HepG2 (cell line): ENCODE data around the gene WFDC9. TPM values are rescaled to one million over a fixed set of nuclear protein-coding genes. Genes with fewer than 3 reads are reported as not detected.

Source experiments
- ATAC-seq: fragments of 200-7000 bp; cut with Tn5 transposase; 3 replicates; pipeline ENCODE4 v1.9.1; 2020; ENCODE audit warnings: mild to moderate bottlenecking, moderate library complexity
- BruUV-seq: library from RNA; stranded (reverse); fragments of 400-500 nt; replicated peaks from 2 replicates; lab custom pipeline; 2021; lab: Mats Ljungman, UMichigan
- CTCF ChIA-PET: fragments of 300-600 bp; formaldehyde crosslinking; extraction: SDS; loops from one replicate; lab custom pipeline; 2021; ENCODE audit warnings: low total read pairs, inconsistent platforms, low intra/inter-chr PET ratio; lab: Yijun Ruan, JAX
- POLR2A ChIA-PET: fragments of 350-600 bp; sonication (Branson Sonifier 250); formaldehyde crosslinking; loops from one replicate; lab custom pipeline; 2020; ENCODE audit warnings: antibody characterized with exemption, inconsistent platforms; lab: Yijun Ruan, JAX
- DNase-seq: peaks from one replicate; pipeline ENCODE4 v3.0.0-alpha.2; 2015; ENCODE audit warnings: low spot score
- FAIRE-seq: peaks from 3 replicates; lab custom pipeline; 2011; peaks lifted over from hg19 to GRCh38; lab: Jason Lieb, UNC
- H2AFZ ChIP-seq: one replicate; pipeline ENCODE4 v1.6.1; 2011; ENCODE audit warnings: low read length, inconsistent platforms
- H3K27ac ChIP-seq: fragments of 300-600 bp; 3 replicates; pipeline ENCODE4 v1.8.0; 2011; ENCODE audit warnings: mixed run types, mild to moderate bottlenecking, mixed read lengths, low read length, inconsistent platforms; ENCODE audit not compliant: insufficient read depth; ENCODE audit errors: extremely low read length
- H3K27me3 ChIP-seq, 2 experiments: fragments of 200-600 bp in 1 of 2; 2 replicates in 1 of 2; 3 replicates in 1 of 2; pipeline versions ENCODE4 v1.6.0 to v1.8.0; 2011; ENCODE audit warnings: low read length in 2 of 2, mild to moderate bottlenecking in 2 of 2, moderate library complexity in 2 of 2, inconsistent platforms in 1 of 2; ENCODE audit not compliant: insufficient read depth in 2 of 2, control insufficient read depth in 1 of 2
- H3K36me3 ChIP-seq, 2 experiments: fragments of 200-600 bp in 1 of 2; replicated peaks in 1 of 2; 2 replicates in 1 of 2; 3 replicates in 1 of 2; pipeline versions ENCODE4 v1.5.1 to v1.8.0; 2011; ENCODE audit warnings: low read length in 2 of 2, inconsistent platforms in 1 of 2; ENCODE audit not compliant: insufficient read depth in 2 of 2, control insufficient read depth in 1 of 2
- H3K4me1 ChIP-seq: 2 replicates; pipeline ENCODE4 v1.5.1; 2012; ENCODE audit warnings: low read length, inconsistent platforms; ENCODE audit not compliant: insufficient read depth
- H3K4me2 ChIP-seq: 2 replicates; pipeline ENCODE4 v1.6.0; 2011; ENCODE audit warnings: low read depth, low read length, inconsistent platforms
- H3K4me3 ChIP-seq, 3 experiments: fragments of 200-600 bp in 1 of 3; sonication (generic), shearing (Covaris generic) in 1 of 3; replicated peaks in 1 of 3; 2 replicates each; pipeline ENCODE4 v1.5.1; 2011 to 2016; ENCODE audit warnings: low read length in 3 of 3, inconsistent platforms in 2 of 3, low read depth in 2 of 3, mild to moderate bottlenecking in 2 of 3, control low read depth in 1 of 3, mixed read lengths in 1 of 3; ENCODE audit not compliant: insufficient read depth in 1 of 3
- H3K79me2 ChIP-seq: one replicate; pipeline ENCODE4 v1.6.1; 2011; ENCODE audit warnings: low read length, inconsistent platforms; ENCODE audit not compliant: insufficient read depth
- H3K9ac ChIP-seq: 2 replicates; pipeline ENCODE4 v1.6.0; 2011; ENCODE audit warnings: mild to moderate bottlenecking, low read depth, low read length, inconsistent platforms; ENCODE audit not compliant: insufficient read depth
- H3K9me3 ChIP-seq: 2 replicates; pipeline ENCODE4 v1.5.1; 2012; ENCODE audit warnings: mild to moderate bottlenecking, low read length
- H4K20me1 ChIP-seq: 2 replicates; pipeline ENCODE4 v1.6.0; 2011; ENCODE audit warnings: inconsistent platforms, mild to moderate bottlenecking, low read length, moderate library complexity; ENCODE audit not compliant: insufficient read depth
- DNMT1 ChIP-seq: sonication (generic); formaldehyde crosslinking; IDR thresholded peaks from 2 replicates; pipeline ENCODE4 v1.5.1; 2020; ENCODE audit warnings: mild to moderate bottlenecking, missing genetic modification reagents
- WGBS: methylation state at CpG from one replicate; pipeline ENCODE4 v1.1.6; 2017; ENCODE audit warnings: low lambda C conversion rate; 5-methylcytosine and 5-hydroxymethylcytosine counted together
- in situ Hi-C: cut with HindIII; loops from 2 replicates; pipeline ENCODE4 v1.10.0; 2017; ENCODE audit warnings: low pct_unique_long_range_greater_than_20kb; ENCODE audit not compliant: extremely low pct_ligation_motif_present
- intact Hi-C: fragments of 100-400 bp; cut with micrococcal nuclease; formaldehyde crosslinking; loops from one replicate; pipeline ENCODE4 v1.10.0; 2022; ENCODE audit not compliant: unreplicated experiment
- polyA plus RNA-seq, 8 experiments: library from polyadenylated mRNA; depleted of rRNA in 3 of 8; stranded (reverse) in 7 of 8; unstranded in 1 of 8; fragments of >200 nt; fragmentation: Illumina TruSeq in 4 of 8; extraction: Trizol in 4 of 8; gene quantifications; 2 replicates each; pipeline versions ENCODE4 v1.2.1 to v1.2.3, GENCODE V29; 2011 to 2016; ENCODE audit warnings: low read depth in 4 of 8, missing spikeins in 1 of 8, mixed read lengths in 1 of 8; ENCODE audit not compliant: insufficient read depth in 1 of 8
- total RNA-seq, 5 experiments: library from RNA; depleted of rRNA; stranded (reverse); fragments of >200 nt; fragmentation: Illumina TruSeq; extraction: Trizol; gene quantifications; 2 replicates each; pipeline ENCODE4 v1.2.3, GENCODE V29; 2016; ENCODE audit warnings: low read depth in 1 of 5
- TF ChIP-seq, protein P1 (sequence below): sonication (generic); formaldehyde crosslinking; IDR thresholded peaks from 2 replicates; pipeline ENCODE4 v1.4.0; 2020; ENCODE audit warnings: missing genetic modification reagents, borderline replicate concordance
- TF ChIP-seq, protein P2 (sequence below): sonication (generic); formaldehyde crosslinking; IDR thresholded peaks from 2 replicates; pipeline ENCODE4 v1.4.0; 2020; ENCODE audit warnings: low read depth, mild to moderate bottlenecking, missing genetic modification reagents
- TF ChIP-seq, protein P3 (sequence below): sonication (generic); formaldehyde crosslinking; conservative IDR thresholded peaks from 2 replicates; pipeline ENCODE4 v1.4.0; 2020; ENCODE audit warnings: missing genetic modification reagents
- TF ChIP-seq, protein P4 (sequence below): sonication (generic); formaldehyde crosslinking; IDR thresholded peaks from 2 replicates; pipeline ENCODE4 v1.4.0; 2020; ENCODE audit warnings: missing genetic modification reagents
- TF ChIP-seq, protein P5 (sequence below): sonication (generic); formaldehyde crosslinking; IDR thresholded peaks from 2 replicates; pipeline ENCODE4 v1.5.1; 2020; ENCODE audit warnings: missing genetic modification reagents, mild to moderate bottlenecking, borderline replicate concordance

Gene WFDC9
- total and polyA plus RNA-seq, 2 of the 13 experiments (the other 11 are each of a cell fraction or from before 2014, with no cell fraction given) = not detected

DNA sequence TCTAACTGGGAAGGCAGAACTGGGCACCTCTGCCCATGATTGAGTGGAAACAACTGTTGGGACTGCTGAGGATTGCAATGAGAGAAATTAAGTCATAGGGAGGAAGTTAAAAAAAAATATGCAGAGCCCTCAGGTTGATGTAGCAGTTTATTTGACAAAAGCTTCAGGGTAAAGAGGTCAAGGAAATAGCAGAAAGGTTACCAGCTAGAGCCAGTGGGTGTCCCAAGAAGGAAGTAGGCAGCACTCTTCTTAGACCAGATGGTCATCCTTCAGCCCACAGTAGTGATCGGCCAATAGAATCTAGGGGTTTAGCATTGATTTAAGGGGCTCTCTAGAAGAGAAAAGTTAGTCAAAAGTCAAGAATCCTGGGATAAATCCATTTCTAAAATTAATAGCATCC, 23.3 kb downstream of the WFDC9 start:
- Histone ChIP-seq H3K79me2 (no peaks in the 10 kb centered on the region), H3K4me1 (no peaks in the 10 kb centered on the region), H3K4me3 (no peak overlapping the region), H3K4me2 (no peak overlapping the region), H3K9me3 (peaks cover 12% of the 10 kb centered on the region; the same call in 1 of the 2 replicates), H3K36me3 (no peaks in the 10 kb centered on the region), H3K27me3 (0 out of 5 replicates have a peak, but pooled peaks cover 0 to 3% of the 10 kb centered on the region in 2 experiments), H3K9ac (no peak overlapping the region), H2AFZ (no peak overlapping the region), H4K20me1 (no peaks in the 10 kb centered on the region), H3K27ac (no peak overlapping the region)
- 20% methylated on average over 1 of the region's 1 CpG for WGBS
- intact Hi-C loops = no loop called here
- FAIRE-seq (no peak), DNase-seq (no peak), ATAC-seq (no peak)
- BruUV-seq = no TSS peak
- ChIA-PET POLR2A (no interaction called here), CTCF (no interaction called here)
- in situ Hi-C loops = no loop called here
- TF ChIP-seq, protein P1, sequence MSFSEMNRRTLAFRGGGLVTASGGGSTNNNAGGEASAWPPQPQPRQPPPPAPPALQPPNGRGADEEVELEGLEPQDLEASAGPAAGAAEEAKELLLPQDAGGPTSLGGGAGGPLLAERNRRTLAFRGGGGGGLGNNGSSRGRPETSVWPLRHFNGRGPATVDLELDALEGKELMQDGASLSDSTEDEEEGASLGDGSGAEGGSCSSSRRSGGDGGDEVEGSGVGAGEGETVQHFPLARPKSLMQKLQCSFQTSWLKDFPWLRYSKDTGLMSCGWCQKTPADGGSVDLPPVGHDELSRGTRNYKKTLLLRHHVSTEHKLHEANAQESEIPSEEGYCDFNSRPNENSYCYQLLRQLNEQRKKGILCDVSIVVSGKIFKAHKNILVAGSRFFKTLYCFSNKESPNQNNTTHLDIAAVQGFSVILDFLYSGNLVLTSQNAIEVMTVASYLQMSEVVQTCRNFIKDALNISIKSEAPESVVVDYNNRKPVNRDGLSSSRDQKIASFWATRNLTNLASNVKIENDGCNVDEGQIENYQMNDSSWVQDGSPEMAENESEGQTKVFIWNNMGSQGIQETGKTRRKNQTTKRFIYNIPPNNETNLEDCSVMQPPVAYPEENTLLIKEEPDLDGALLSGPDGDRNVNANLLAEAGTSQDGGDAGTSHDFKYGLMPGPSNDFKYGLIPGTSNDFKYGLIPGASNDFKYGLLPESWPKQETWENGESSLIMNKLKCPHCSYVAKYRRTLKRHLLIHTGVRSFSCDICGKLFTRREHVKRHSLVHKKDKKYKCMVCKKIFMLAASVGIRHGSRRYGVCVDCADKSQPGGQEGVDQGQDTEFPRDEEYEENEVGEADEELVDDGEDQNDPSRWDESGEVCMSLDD (CRISPR knock-in tag) = no peak
- TF ChIP-seq, protein P2, sequence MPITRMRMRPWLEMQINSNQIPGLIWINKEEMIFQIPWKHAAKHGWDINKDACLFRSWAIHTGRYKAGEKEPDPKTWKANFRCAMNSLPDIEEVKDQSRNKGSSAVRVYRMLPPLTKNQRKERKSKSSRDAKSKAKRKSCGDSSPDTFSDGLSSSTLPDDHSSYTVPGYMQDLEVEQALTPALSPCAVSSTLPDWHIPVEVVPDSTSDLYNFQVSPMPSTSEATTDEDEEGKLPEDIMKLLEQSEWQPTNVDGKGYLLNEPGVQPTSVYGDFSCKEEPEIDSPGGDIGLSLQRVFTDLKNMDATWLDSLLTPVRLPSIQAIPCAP = no peak

DNA sequence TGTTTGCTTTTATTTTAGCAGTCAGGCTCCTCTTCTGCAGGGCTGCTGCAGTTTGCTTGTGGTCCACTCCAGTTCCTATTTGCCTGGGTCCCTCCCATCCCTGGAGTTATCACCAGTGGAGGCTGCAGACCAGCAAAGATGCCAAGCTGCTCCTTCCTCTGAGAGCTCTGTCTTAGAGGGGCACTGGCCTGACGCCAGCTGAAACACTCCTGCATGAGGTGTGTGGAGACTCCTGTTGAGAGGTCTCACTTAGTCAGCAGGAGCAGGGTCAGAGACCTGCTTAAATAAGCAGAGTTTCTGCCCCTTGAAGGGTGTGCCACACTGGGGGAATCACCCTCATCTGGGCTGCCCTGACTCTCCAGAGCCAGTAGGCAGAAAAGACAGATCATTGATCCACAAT, 35.8 kb downstream of the WFDC9 start:
- FAIRE-seq (no peak), DNase-seq (no peak), ATAC-seq (no peak)
- Histone ChIP-seq H3K27me3 (no peaks in the 10 kb centered on the region), H3K79me2 (no peaks in the 10 kb centered on the region), H3K4me2 (no peak overlapping the region), H3K36me3 (no peaks in the 10 kb centered on the region), H4K20me1 (no peaks in the 10 kb centered on the region), H3K9ac (no peak overlapping the region), H3K4me1 (no peaks in the 10 kb centered on the region), H2AFZ (no peak overlapping the region), H3K4me3 (no peak overlapping the region), H3K27ac (no peak overlapping the region), H3K9me3 (no peaks in the 10 kb centered on the region)
- in situ Hi-C loops (loop anchor here (5.0 kb wide), 1 partner anchor 177 kb away; no protein-coding TSS in a partner anchor), intact Hi-C loops (no loop called here)
- no TSS peak for BruUV-seq
- CTCF ChIA-PET = interaction anchor here (2.2 kb wide), 1 partner anchor 176 kb away, joined by 10 read pairs; no protein-coding TSS in a partner anchor
- POLR2A ChIA-PET = no interaction called here
- WGBS = 0% methylated on average over 1 of the region's 1 CpG
- TF ChIP-seq, protein P3, sequence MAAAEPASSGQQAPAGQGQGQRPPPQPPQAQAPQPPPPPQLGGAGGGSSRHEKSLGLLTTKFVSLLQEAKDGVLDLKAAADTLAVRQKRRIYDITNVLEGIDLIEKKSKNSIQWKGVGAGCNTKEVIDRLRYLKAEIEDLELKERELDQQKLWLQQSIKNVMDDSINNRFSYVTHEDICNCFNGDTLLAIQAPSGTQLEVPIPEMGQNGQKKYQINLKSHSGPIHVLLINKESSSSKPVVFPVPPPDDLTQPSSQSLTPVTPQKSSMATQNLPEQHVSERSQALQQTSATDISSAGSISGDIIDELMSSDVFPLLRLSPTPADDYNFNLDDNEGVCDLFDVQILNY (CRISPR knock-in tag) = no peak
- TF ChIP-seq, protein P4, sequence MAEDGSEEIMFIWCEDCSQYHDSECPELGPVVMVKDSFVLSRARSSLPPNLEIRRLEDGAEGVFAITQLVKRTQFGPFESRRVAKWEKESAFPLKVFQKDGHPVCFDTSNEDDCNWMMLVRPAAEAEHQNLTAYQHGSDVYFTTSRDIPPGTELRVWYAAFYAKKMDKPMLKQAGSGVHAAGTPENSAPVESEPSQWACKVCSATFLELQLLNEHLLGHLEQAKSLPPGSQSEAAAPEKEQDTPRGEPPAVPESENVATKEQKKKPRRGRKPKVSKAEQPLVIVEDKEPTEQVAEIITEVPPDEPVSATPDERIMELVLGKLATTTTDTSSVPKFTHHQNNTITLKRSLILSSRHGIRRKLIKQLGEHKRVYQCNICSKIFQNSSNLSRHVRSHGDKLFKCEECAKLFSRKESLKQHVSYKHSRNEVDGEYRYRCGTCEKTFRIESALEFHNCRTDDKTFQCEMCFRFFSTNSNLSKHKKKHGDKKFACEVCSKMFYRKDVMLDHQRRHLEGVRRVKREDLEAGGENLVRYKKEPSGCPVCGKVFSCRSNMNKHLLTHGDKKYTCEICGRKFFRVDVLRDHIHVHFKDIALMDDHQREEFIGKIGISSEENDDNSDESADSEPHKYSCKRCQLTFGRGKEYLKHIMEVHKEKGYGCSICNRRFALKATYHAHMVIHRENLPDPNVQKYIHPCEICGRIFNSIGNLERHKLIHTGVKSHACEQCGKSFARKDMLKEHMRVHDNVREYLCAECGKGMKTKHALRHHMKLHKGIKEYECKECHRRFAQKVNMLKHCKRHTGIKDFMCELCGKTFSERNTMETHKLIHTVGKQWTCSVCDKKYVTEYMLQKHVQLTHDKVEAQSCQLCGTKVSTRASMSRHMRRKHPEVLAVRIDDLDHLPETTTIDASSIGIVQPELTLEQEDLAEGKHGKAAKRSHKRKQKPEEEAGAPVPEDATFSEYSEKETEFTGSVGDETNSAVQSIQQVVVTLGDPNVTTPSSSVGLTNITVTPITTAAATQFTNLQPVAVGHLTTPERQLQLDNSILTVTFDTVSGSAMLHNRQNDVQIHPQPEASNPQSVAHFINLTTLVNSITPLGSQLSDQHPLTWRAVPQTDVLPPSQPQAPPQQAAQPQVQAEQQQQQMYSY = no peak
- TF ChIP-seq, protein P5, sequence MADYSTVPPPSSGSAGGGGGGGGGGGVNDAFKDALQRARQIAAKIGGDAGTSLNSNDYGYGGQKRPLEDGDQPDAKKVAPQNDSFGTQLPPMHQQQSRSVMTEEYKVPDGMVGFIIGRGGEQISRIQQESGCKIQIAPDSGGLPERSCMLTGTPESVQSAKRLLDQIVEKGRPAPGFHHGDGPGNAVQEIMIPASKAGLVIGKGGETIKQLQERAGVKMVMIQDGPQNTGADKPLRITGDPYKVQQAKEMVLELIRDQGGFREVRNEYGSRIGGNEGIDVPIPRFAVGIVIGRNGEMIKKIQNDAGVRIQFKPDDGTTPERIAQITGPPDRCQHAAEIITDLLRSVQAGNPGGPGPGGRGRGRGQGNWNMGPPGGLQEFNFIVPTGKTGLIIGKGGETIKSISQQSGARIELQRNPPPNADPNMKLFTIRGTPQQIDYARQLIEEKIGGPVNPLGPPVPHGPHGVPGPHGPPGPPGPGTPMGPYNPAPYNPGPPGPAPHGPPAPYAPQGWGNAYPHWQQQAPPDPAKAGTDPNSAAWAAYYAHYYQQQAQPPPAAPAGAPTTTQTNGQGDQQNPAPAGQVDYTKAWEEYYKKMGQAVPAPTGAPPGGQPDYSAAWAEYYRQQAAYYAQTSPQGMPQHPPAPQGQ (CRISPR knock-in tag) = no peak
- TF ChIP-seq DNMT1 (CRISPR knock-in tag) = no peak
